NCI-H1436 (cell line): ENCODE data around the gene XBP1.
"Not testable (repeated sequence)": the region's sequence is repeated elsewhere in the genome, so short reads cannot be mapped to it uniquely, and the experiment has no call there.

ENCODE experiments used
- DNase-seq: peaks from one replicate; lab custom pipeline; 2025; lab: John Stamatoyannopoulos, UW

Gene XBP1

DNA sequence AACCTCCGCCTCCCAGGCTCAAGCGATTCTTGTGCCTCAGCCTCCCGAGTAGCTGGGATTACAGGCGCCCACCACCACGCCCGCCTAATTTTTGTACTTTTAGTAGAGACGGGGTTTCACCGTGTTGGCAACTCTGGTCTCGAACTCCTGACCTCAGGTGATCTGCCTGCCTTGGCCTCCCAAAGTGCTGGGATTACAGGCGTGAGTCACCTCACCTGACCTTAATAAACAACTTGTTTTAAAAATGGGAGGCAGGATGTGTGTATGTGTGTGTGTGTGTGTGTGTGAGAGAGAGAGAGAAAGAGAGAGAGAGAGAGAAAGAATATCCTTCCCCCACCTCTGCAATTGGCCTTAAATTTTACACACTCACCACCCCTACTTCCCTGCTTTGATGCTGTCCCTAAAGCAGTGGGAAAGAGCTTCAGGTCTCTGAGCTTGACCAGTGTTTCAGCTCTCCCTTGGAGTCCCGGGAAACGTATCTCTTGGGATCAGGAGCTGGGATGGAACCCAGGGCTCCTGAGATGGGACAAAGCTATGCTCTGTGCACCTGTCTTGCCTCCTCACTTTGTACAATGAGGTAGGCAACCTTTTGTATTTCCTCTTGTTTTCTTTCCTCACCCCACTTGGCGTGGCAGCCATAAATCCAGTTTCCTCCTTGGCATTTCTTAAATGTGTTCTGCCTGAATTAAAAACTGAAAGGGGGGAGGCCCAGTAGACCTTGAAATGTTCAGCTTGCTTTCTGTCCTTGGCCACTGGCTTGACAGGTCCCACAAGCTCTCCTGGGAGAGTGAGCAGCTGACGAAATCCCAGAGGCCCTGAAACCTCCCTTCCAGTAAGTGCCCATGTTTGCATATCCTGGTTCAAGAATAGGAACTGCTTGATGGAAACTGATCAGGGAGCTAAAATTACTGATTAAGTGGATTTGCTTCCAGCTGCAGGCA is 17.8 kb upstream of the XBP1 start:
- peak; percentile 61 for DNase-seq

GRCh38 chr22:28817064-28817463 is 16.7 kb upstream of the XBP1 start:
- no peak for DNase-seq

- DNase-seq = no peak
Observed at GRCh38 chr22:28815729-28816128, 15.4 kb upstream of the XBP1 start.

GRCh38 chr22:28815111-28815510 is 14.7 kb upstream of the XBP1 start:
- DNase-seq = no peak

DNA sequence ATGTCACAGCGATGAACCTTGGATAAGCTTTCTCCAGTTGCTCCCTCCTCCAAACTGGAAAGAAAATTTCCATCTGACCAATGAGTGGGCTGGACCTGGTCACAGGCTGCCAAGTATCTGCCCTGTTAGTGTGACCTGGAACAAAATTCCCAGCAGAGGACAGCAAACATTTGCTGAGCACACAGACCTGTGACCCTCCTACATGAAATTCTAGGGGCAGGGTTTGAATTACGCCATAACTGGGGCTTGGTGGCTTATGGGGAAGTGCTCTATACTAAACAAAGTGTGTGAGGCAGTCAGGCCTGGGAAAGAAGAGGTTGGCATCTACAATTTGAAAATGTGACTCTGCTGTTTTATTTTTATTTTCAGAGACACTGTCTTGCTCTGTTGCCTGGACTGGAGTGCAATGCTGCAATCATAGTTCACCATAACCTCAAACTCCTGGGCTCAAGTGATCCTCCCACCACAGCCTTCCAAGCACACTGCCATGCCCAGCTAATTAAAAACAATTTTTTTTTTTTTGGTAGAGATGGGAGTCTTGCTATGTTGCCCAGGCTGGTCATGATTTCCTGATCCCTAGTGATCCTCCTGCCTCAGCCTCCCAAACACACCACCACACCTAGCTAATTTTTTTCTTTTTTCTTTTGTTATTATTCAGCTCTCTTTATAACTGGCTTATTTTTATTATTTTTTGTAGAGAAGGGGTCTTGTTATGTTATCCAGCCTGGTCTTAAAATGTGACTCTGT is 13.6 kb upstream of the XBP1 start:
- no peak for DNase-seq

- no peak for DNase-seq
Observed at GRCh38 chr22:28812516-28812915, 12.1 kb upstream of the XBP1 start.

- DNase-seq = no peak
Observed at GRCh38 chr22:28810821-28811491, 10.6 kb upstream of the XBP1 start.

GRCh38 chr22:28808716-28809355 is 8.5 kb upstream of the XBP1 start:
- DNase-seq = no peak

DNA sequence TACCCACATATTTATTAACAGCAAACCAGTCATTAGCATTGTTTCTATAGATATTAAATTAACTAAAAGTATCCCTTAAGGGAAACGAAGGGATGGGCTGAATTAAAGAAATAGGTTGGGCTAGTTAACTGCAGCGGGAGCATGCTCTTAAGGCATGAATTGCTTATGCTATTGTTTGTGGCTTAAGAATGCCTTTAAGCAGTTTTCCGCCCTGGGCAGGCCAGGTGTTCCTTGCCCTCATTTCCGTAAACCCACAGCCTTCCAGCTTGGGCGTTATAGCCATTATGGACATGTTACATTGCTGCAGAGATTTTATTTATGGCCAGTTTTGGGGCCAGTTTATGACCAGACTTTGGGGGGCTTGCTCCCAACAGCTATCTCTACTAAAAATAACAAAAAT is 5.1 kb upstream of the XBP1 start:
- not testable (repeated sequence) for DNase-seq

DNA sequence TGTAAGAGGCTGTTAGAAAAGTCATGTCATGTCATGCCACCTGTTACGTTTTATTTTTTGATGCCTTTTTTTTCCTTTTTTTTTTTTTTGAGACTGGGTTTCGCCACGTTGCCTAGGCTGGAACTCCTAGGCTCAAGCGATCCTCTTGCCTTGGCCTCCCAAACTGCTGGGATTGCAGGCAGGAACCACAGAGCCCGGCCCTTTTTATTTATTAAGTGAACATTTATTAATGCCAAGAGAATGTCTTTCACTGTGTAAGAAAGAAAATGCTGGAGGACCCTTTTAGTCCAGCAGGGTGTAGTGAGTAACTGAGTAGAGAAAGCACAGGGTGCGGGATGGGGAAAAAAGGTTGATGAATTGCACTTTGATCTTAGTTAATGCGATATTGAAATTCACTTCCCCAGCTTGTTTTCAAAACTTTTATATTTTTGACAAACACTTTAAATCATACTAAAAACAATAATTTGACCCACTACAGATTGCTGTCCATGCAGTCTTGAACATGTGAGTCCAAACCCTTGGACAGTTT is 2.3 kb upstream of the XBP1 start:
- DNase-seq = no peak

GRCh38 chr22:28801845-28802594 is 1.7 kb upstream of the XBP1 start:
- no peak for DNase-seq

DNA sequence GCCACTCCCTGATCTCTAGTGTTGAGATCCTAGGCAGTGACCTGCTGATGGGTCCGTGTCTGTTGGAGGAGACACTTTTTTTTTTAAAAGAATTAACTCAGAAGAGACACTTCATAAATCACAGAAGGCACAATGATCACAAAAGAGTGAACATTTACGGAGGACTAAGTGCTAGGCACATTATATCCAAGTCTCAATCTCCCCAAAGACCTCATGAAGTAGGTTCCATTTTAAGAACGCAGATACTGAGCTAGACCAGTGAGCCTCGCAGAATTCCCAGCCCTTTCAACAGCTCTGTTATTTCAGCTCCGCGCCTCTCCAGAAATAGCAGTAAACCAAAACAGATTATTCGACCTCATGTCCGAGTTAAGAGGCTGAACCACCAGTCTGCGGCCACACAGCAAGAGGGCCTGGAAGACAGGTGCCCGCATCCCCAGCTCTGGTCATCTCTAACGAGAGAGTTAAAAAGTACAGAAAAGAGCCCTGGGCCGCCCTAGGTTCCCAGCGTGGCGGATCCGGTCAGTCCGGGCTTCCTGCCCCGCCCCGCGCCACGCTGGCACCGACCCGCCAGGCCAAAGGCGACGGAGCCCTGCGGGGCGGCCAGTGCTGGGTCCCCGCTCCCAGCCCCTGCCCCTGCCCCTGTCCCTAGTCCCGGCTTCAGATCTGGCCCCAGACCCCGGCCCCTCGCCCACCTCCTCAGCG is 612 bp downstream of the XBP1 start:
- no peak for DNase-seq

GRCh38 chr22:28798810-28799605 is 1.4 kb downstream of the XBP1 start:
- DNase-seq = no peak

GRCh38 chr22:28795932-28796856 is 4.2 kb downstream of the XBP1 start:
- DNase-seq = no peak

GRCh38 chr22:28795071-28795693 is 5.2 kb downstream of the XBP1 start:
- no peak for DNase-seq

DNA sequence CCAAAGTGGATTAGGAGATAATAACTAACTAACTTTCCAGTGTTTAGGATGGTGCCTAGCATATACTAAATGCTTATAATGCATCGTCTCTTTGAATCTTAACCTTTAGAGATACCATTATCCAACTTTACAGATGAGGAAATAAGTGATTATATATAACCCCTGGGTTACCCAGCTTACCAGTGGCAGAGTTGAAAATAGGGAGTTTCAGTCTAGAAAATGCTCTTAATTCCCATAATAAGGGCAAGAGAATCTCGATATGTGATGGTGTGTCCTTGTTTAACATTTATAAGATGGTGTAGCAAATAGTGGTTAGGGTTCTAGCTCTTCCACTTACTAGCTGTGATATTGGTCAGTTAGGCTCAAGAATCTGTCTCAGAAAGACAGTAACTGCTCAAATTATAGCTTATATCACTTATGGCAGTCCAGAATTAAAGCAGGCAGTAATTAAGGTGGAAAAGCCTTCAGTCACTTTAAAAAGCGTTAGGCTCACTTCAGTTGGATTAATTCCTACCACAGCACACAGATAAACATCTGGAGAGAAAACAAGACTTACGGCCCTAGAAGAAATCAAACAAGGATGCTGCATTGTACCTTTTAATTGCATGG is 6.3 kb downstream of the XBP1 start:
- DNase-seq = no peak

DNA sequence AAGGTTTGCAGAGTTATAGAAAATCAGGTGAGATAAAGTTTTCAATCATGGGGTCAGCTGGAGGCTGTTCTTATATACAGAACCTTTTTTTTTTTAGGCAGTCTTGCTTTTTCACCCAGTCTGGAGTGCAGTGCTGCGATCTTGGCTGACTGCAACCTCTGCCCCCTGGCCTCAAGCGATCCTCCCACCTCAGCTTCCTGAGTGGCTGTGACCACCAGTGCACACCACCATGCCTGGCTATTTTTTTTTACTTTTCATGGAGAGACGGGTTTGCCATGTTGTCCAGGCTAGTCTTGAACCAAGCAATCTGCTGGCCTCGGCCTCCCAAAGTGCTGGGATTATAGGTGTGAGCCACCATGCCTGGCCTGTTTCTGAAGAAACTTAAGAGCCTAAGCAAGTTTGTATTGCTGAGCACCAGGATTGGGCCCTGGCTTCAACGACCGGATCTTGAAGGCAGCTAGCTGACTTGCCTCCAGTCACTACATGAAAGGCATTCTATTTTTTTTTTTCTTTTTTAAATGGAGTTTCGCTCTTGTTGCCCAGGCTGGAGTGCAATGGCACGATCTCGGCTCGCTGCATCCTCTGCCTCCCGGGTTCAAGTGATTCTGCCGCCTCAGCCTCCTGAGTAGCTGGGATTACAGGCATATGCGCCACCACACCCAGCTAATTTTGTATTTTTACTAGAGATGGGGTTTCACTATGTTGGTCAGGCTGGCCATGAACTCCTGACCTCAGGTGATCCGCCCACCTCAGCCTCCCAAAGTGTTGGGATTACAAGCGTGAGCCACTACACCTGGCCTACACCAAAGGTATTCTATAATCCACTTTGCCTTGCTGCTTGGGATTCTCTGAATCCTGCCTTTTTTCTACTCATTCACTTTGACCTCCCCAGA is 7.6 kb downstream of the XBP1 start:
- DNase-seq = no peak
